Measurements from ENCODE around the gene ABCA2.

DNA sequence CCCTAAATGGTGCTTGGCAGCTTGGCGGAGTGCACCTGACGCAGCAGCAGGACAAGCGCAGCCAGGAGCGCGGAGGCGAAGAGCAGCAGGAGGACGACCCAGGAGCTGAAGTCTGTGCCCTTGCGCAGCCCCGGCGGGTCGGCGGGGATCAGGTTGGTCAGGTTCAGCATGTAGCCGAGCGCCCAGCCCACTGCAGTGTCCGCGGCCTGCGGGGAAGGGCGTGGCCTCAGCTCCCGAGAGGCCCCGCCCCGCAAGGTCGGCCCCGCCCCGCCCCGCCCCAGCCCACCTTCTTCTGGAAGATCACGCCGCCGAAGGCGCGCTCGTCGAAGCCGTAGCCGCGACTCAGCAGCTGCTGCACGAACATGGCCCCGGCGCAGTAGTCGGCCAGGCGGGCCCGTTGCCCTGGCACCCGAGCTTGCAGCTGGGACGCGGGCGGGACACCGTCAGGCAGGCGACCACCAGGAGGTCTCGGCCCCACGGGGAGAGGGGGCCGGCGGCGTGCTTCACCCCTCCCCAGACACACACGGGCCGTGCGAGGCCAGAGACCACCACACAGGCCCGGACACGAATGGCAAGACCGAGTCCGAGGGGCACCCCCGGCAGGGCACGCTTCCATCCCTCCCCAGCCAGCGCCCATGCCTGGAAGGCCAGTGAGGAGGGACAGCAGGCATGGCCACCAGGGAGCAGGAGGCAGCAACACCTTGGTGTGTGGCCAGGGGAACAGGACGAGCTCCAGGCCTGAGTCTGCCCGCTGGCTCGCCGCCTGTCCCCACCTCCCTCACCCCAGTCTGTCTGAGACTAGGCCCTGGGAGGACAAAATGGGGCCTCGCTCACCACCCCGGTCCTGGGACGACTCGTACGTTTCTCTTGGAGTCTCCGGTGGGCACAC, 20.9 kb upstream of the ABCA2 start:
- TF ChIP-seq, protein P1, sequence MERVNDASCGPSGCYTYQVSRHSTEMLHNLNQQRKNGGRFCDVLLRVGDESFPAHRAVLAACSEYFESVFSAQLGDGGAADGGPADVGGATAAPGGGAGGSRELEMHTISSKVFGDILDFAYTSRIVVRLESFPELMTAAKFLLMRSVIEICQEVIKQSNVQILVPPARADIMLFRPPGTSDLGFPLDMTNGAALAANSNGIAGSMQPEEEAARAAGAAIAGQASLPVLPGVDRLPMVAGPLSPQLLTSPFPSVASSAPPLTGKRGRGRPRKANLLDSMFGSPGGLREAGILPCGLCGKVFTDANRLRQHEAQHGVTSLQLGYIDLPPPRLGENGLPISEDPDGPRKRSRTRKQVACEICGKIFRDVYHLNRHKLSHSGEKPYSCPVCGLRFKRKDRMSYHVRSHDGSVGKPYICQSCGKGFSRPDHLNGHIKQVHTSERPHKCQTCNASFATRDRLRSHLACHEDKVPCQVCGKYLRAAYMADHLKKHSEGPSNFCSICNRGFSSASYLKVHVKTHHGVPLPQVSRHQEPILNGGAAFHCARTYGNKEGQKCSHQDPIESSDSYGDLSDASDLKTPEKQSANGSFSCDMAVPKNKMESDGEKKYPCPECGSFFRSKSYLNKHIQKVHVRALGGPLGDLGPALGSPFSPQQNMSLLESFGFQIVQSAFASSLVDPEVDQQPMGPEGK (CRISPR knock-in tag; IDR thresholded peaks at IDR 0.05; ENCODE audit: borderline replicate concordance), result no peak
- TF ChIP-seq OSR1 (CRISPR knock-in tag; IDR thresholded peaks at IDR 0.05), result no peak
- TF ChIP-seq GLIS3 (CRISPR knock-in tag; IDR thresholded peaks at IDR 0.05), result no peak
- TF ChIP-seq RARB (CRISPR knock-in tag; IDR thresholded peaks at IDR 0.05), result no peak
- TF ChIP-seq SNAI2 (CRISPR knock-in tag; IDR thresholded peaks at IDR 0.05), result no peak
- TF ChIP-seq, protein P2, sequence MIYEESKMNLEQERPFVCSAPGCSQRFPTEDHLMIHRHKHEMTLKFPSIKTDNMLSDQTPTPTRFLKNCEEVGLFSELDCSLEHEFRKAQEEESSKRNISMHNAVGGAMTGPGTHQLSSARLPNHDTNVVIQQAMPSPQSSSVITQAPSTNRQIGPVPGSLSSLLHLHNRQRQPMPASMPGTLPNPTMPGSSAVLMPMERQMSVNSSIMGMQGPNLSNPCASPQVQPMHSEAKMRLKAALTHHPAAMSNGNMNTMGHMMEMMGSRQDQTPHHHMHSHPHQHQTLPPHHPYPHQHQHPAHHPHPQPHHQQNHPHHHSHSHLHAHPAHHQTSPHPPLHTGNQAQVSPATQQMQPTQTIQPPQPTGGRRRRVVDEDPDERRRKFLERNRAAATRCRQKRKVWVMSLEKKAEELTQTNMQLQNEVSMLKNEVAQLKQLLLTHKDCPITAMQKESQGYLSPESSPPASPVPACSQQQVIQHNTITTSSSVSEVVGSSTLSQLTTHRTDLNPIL (CRISPR knock-in tag; IDR thresholded peaks at IDR 0.05; ENCODE audit: low read depth), result no peak
- TF ChIP-seq ESRRG (CRISPR knock-in tag; IDR thresholded peaks at IDR 0.05), result no peak
- TF ChIP-seq ZNF8 (CRISPR knock-in tag; IDR thresholded peaks at IDR 0.05), result no peak
- no peak for TF ChIP-seq ZFP30 (CRISPR knock-in tag; IDR thresholded peaks at IDR 0.05)
- no peak for TF ChIP-seq BACH2 (CRISPR knock-in tag; IDR thresholded peaks at IDR 0.05; ENCODE audit: borderline replicate concordance)

Data from SK-N-SH treated with all-trans-retinoic acid at 6 μM for 48 hours (cell line).